ENCODE data around the gene ADCY7.

ADCY7 gene

GRCh38 chr16:50278251-50278650, 11.9 kb downstream of the ADCY7 start:
- TF ChIP-seq CTCF (IDR thresholded peaks at IDR 0.05; ENCODE audit: low read depth, low read length), result no peak
- DNase-seq (ENCODE audit: extremely low read depth, low read depth), result no peak

- no peak for TF ChIP-seq CTCF (IDR thresholded peaks at IDR 0.05; ENCODE audit: low read depth, low read length)
- DNase-seq (ENCODE audit: extremely low read depth, low read depth), result no peak
Observed at GRCh38 chr16:50279504-50279865, 13.1 kb downstream of the ADCY7 start.

- TF ChIP-seq CTCF (IDR thresholded peaks at IDR 0.05; ENCODE audit: low read depth, low read length), result no peak
- DNase-seq (ENCODE audit: extremely low read depth, low read depth), result no peak
Observed at GRCh38 chr16:50280932-50281331, 14.6 kb downstream of the ADCY7 start.

- no peak for TF ChIP-seq CTCF (IDR thresholded peaks at IDR 0.05; ENCODE audit: low read depth, low read length)
- no peak for DNase-seq (ENCODE audit: extremely low read depth, low read depth)
Observed at GRCh38 chr16:50281391-50282009, 15.1 kb downstream of the ADCY7 start.

DNA sequence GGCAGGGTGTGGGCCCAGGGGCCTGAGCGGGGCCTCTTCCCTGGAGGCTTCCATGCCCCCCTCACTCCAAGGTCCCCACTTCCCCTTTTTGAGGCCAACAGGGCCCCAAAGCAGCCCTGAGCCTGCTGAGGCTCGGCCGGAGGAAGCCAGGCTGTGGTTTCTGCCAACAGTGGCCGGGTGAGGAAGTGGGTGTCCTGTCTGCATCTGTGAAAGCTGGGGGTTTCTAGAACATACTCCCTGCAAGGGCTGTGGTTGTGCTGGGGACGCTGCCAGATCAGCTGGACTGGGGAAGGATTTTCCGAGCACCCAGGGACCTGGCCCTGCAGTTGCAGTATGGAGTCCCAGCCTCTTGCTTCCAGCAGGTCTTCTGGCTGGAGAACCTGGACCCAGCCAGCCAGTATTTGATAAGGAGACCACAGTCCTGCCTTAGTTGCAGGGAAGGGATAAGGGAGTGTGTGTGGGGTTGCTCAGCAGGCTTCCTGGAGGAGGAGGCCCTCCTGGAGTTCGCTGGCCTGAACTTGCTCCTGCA, 15.7 kb downstream of the ADCY7 start:
- no peak for TF ChIP-seq CTCF (IDR thresholded peaks at IDR 0.05; ENCODE audit: low read depth, low read length)
- DNase-seq (ENCODE audit: extremely low read depth, low read depth), result no peak

DNA sequence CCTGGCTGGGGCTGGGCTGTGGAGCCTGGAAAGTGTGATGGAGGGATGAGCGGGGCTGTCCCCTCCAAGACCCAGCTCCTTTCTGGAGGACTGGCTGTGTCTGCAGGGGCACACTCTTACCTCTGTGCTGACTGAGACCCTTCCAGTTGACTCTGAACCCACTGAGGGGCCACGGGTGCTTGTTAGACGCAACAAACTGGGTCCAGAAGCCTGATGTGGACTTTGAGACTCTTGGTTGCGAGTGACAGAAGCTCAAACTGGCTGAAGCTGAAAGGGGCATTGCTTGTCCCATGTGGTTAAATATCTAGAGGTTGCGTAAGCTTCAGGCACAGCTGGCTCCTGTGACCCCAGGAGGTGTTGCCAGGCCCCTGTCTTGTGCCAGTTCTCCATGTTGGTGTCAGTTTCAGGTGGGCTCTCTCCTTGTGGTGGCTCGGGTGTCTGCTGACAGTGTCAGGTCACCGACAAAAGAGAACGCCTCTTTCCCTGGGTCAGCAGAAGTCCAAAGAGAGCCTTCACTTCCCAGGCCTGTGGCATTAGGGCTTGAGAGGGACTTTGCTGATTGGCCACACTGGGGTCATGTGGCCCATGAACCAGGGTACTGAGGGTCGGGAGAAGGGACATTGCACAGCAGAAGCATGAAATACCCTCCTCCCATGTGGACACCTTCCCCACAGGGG, 16.7 kb downstream of the ADCY7 start:
- no peak for DNase-seq (ENCODE audit: extremely low read depth, low read depth)
- no peak for TF ChIP-seq CTCF (IDR thresholded peaks at IDR 0.05; ENCODE audit: low read depth, low read length)

GRCh38 chr16:50284131-50284911, 18.0 kb downstream of the ADCY7 start:
- TF ChIP-seq CTCF (IDR thresholded peaks at IDR 0.05; ENCODE audit: low read depth, low read length), result no peak
- DNase-seq (ENCODE audit: extremely low read depth, low read depth), result no peak

Data from AG09319 (cell line).